Ovary (tissue), 9 donors: ENCODE measurements around the gene DDX56. TPM values are rescaled to one million over a fixed set of nuclear protein-coding genes. Genes with fewer than 3 reads are reported as not detected.
A peak's percentile ranks its signal among the peaks of the same experiment; 100 is the strongest.

ENCODE experiments used
- DNase-seq, 5 donors: peaks; one replicate each; pipeline ENCODE4 v3.0.0-alpha.2; 2019 to 2020
- H3K27ac ChIP-seq, 2 donors: fragments of 200-600 bp; one replicate each; pipeline versions ENCODE4 v1.5.1 to v1.8.0; 2019 to 2022
- H3K27me3 ChIP-seq: fragments of 200-600 bp; one replicate; pipeline ENCODE4 v1.8.0; 2022
- H3K36me3 ChIP-seq: fragments of 200-600 bp; sonication (generic); one replicate; pipeline ENCODE4 v1.5.1; 2019
- H3K4me1 ChIP-seq: one replicate; pipeline ENCODE4 v1.8.1; 2013; ENCODE audit warnings: mild to moderate bottlenecking, moderate library complexity; ENCODE audit not compliant: insufficient read depth
- H3K4me3 ChIP-seq: fragments of 200-600 bp; sonication (generic); one replicate; pipeline ENCODE4 v1.5.1; 2017
- H3K9me3 ChIP-seq, 2 donors: fragments of 200-600 bp in 1 of 2; sonication (generic) in 1 of 2; one replicate each; pipeline versions ENCODE4 v1.5.1 to v1.8.1; 2013 to 2019; ENCODE audit warnings: mild to moderate bottlenecking in 1 of 2, moderate library complexity in 1 of 2
- EP300 ChIP-seq: sonication (generic); formaldehyde crosslinking; IDR thresholded peaks from one replicate; pipeline ENCODE4 v1.6.1; 2017; ENCODE audit warnings: antibody characterized with exemption
- POLR2A ChIP-seq: fragments of 450-650 bp; IDR thresholded peaks from one replicate; pipeline ENCODE4 v1.6.1; 2017; ENCODE audit warnings: antibody characterized with exemption, mild to moderate bottlenecking, moderate library complexity
- WGBS, 3 donors: extraction: QIAGEN DNeasy Blood & Tissue Kit in 1 of 3; methylation state at CpG; one replicate each; pipeline versions ENCODE4 v1.1.5 to v1.1.7; 2013 to 2017; 5-methylcytosine and 5-hydroxymethylcytosine counted together
- intact Hi-C, 4 donors: fragments of 100-400 bp; cut with DNase I; formaldehyde crosslinking; loops; one replicate each; pipeline versions ENCODE4 v1.11.0 to v1.15.1; 2022 to 2023
- polyA plus RNA-seq, 2 donors: library from polyadenylated mRNA; stranded (reverse); fragments of 200-250 nt in 1 of 2; fragments of 350-450 nt in 1 of 2; fragmentation: Illumina TruSeq in 1 of 2; extraction: RNeasy Lipid Tissue Mini Kit (QIAGEN cat#74804) in 1 of 2; gene quantifications; one replicate each; pipeline ENCODE4 v1.2.3, GENCODE V29; 2013 to 2014
- total RNA-seq, 7 donors: library from RNA; depleted of rRNA in 2 of 7; stranded (reverse); fragments of >200 nt in 2 of 7; fragmentation: NEBNext Ultra II Directional in 3 of 7; extraction: Animal tissue kit (Norgen Biotek cat#: 25700) in 3 of 7; gene quantifications; one replicate each; pipeline versions ENCODE4 v1.1.0 to v1.2.4, GENCODE V29; 2016 to 2023
- TF ChIP-seq, protein P1 (sequence below), 3 donors: fragments of 450-650 bp in 2 of 3; fragments of 200-600 bp in 1 of 3; IDR thresholded peaks; one replicate each; pipeline versions ENCODE4 v1.5.1 to v1.8.0; 2016 to 2022; ENCODE audit warnings: antibody characterized with exemption in 3 of 3, mild to moderate bottlenecking in 1 of 3
- donor health status: DM: no; HTN: no; CAD: no; lungs with moderate emphysema.
- donor health status: DM: no; HTN: no; CAD: no.
- donor health status: Bipolar disorder and iron deficiency.
- donor health status: DM: yes; HTN: yes; CAD: no.
- donor health status: DM: no; HTN: no; CAD: no.
- donor health status: DM: yes; HTN: yes; CAD: no.

The DDX56 gene
- total and polyA plus RNA-seq, 9 donors: 33.6 to 78.4 (median 51.5) TPM

DNA sequence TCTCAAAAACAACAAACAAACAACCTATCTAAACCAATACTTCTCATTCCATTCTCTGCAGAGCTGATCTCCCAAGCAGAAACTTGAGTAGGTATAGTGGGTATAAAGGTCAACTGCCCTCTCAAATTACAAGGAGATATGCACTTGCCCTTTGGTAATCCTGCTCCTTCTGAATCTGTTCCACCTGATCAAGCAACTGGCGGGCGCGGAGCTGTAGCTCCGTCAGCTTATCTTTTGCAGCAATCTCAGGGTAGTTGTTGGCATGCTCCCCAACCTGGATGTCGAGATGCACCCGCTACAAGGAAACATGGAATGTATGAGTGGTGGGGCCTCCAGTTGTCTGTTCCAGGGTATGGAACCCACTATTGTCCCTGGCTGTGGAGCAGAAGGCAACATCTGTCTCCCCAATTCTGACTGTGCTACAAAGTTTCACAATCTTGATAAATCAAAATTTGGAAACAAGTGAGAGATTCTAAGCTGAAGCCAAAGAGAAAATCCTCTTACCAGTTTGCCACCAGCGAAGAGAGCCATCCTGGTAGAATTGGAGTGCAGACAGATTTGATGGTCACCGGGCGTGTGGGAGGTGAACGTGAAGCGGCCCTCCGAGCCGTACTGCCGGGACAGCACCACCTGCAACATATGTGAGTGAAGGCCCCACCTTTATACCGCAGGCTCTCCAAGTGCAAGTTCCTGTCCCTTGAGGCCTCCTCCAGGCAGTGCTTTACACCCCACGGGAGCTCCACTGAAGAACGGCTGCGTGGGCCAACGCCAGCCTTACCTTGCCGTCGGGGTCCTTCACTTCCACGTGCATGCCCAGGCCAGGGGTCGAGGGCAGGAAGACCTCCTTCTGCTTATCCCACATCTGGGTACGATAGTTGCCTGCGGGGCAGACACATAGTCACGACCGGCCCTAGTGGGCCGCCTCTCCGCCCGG is 7.5 kb upstream of the DDX56 start:
- no peaks in the 10 kb centered on the region for H3K9me3 ChIP-seq
- no peak for TF ChIP-seq EP300
- TF ChIP-seq, protein P1, sequence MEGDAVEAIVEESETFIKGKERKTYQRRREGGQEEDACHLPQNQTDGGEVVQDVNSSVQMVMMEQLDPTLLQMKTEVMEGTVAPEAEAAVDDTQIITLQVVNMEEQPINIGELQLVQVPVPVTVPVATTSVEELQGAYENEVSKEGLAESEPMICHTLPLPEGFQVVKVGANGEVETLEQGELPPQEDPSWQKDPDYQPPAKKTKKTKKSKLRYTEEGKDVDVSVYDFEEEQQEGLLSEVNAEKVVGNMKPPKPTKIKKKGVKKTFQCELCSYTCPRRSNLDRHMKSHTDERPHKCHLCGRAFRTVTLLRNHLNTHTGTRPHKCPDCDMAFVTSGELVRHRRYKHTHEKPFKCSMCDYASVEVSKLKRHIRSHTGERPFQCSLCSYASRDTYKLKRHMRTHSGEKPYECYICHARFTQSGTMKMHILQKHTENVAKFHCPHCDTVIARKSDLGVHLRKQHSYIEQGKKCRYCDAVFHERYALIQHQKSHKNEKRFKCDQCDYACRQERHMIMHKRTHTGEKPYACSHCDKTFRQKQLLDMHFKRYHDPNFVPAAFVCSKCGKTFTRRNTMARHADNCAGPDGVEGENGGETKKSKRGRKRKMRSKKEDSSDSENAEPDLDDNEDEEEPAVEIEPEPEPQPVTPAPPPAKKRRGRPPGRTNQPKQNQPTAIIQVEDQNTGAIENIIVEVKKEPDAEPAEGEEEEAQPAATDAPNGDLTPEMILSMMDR (IDR thresholded peaks at IDR 0.05): no peak
- TF ChIP-seq POLR2A: no peak
- peaks cover 7% of the 10 kb centered on the region for H3K4me1 ChIP-seq
- no peaks in the 10 kb centered on the region for H3K36me3 ChIP-seq
- peak overlapping the region; percentile 85 to 98 for H3K27ac ChIP-seq
- H3K4me3 ChIP-seq: peak overlapping the region; percentile 99
- peak in 1 of 5 donors; percentile 32 for DNase-seq
- 14 to 17% (median 15%) methylated on average over 30 of the region's 30 CpGs for WGBS, 3 donors
- H3K27me3 ChIP-seq: no peaks in the 10 kb centered on the region
- intact Hi-C loops: loop anchor here in 2 of 4 donors (5.0 to 10.0 kb wide), 2 partner anchors 174 to 266 kb away; partner anchors contain the start of gene H2AZ2 (in 1 of the 2)

DNA sequence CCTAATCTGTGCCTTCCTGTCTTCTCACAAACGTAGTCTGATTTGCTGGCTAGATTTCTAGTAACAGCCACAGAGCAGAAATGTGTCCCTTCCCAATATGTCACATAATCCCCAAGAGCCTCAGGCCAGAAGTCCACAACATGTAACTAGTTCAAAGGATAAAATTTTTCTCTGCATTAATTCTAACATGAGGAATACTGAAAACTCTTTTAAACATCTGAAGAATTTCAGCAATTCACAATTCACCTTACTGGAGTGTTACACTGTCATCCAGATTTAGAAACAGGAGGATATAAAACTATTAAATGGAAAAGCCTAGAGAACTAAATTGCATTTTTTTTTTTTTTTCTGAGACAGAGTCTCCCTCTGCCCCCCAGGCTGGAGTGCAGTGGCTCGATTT is 2.5 kb upstream of the DDX56 start:
- DNase-seq: no peak
- intact Hi-C loops: no loop called here
- Histone ChIP-seq H3K4me3 (no peak overlapping the region), H3K9me3 (no peaks in the 10 kb centered on the region), H3K27ac (no peak overlapping the region), H3K36me3 (no peaks in the 10 kb centered on the region), H3K4me1 (peaks cover 10% of the 10 kb centered on the region), H3K27me3 (no peaks in the 10 kb centered on the region)
- WGBS, 3 donors: 71 to 76% (median 71%) methylated on average over 2 of the region's 2 CpGs
- TF ChIP-seq POLR2A (no peak), EP300 (no peak)
- TF ChIP-seq, protein P1 (IDR thresholded peaks at IDR 0.05): no peak

DNA sequence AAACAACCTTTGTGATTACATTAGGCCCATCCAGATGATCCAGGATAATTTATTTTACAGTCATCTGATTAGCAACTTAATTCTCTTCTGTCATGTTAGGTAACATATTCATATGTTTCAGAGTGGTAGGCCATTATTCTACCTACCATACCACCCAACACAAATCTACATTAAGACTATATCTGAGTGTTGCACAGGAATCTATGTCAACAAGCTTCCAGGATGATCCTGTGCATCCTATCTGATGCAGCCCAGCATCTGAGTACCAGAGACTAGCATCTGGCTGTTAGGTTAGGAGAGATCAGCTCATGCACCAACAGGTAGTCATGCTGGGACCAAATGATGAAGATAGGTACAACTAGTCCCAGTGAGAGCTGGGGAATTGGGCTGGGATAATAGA is 1.3 kb upstream of the DDX56 start:
- DNase-seq: no peak
- intact Hi-C loops: no loop called here
- no peaks in the 10 kb centered on the region for H3K9me3 ChIP-seq
- H3K27ac ChIP-seq: no peak overlapping the region
- H3K4me3 ChIP-seq: no peak overlapping the region
- no peaks in the 10 kb centered on the region for H3K36me3 ChIP-seq
- H3K27me3 ChIP-seq: no peaks in the 10 kb centered on the region
- TF ChIP-seq, protein P1 (IDR thresholded peaks at IDR 0.05): no peak
- peaks cover 6% of the 10 kb centered on the region for H3K4me1 ChIP-seq

DNA sequence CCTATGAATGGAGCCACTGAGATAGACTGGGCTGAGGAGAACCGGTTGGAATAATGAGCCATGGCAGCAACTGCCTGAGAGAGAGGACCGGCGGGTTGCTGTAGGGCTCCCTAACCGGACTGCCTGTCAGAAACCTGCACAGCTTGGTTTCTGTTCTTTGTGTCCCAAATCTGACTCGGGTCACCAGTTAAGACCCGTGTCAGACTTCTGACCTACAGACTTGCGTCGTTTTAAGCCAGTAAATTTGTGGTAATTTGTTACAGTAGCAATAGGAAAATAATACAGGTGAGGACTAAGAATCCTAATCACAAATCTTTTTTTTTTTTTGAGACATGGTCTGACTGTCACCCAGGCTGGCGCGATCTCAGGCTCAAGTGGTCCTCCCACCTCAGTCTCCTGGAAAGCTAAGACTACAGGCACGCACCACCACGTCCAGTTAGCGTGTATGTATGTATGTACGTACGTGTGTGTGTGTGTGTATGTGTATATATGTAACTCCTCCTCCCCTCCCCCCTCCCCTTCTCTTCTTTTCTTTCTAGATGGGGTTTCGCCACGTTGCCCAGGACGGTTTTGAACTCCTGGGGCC is 672 bp upstream of the DDX56 start:
- Histone ChIP-seq H3K36me3 (no peaks in the 10 kb centered on the region), H3K4me3 (peak overlapping the region; percentile 77), H3K27ac (peak overlapping the region; percentile 44 to 74), H3K27me3 (no peaks in the 10 kb centered on the region), H3K9me3 (no peaks in the 10 kb centered on the region), H3K4me1 (peaks cover 6% of the 10 kb centered on the region)
- TF ChIP-seq, protein P1 (IDR thresholded peaks at IDR 0.05): no peak
- no peak for TF ChIP-seq POLR2A
- WGBS, 3 donors: 24 to 34% (median 26%) methylated on average over 18 of the region's 18 CpGs
- no peak for DNase-seq
- intact Hi-C loops: no loop called here
